Endodermal cell (in vitro differentiated cells): Measurements from ENCODE around the gene BNC2. TPM values are rescaled to one million over a fixed set of nuclear protein-coding genes. Genes with fewer than 3 reads are reported as not detected.

Source experiments
- DNase-seq: peaks from one replicate; pipeline ENCODE4 v3.0.0-alpha.2; 2017
- H3K27ac ChIP-seq: 2 replicates; pipeline ENCODE4 v1.5.1; 2013; ENCODE audit warnings: mild to moderate bottlenecking, low read depth, low read length, moderate library complexity
- H3K27me3 ChIP-seq: 2 replicates; pipeline ENCODE4 v1.6.1; 2013; ENCODE audit warnings: mild to moderate bottlenecking, low read length, moderate library complexity; ENCODE audit not compliant: insufficient read depth, control insufficient read depth, poor library complexity, severe bottlenecking
- H3K36me3 ChIP-seq: 2 replicates; pipeline ENCODE4 v1.7.0; 2013; ENCODE audit warnings: mild to moderate bottlenecking, low read length, moderate library complexity; ENCODE audit not compliant: control insufficient read depth, insufficient read depth
- H3K4me1 ChIP-seq: one replicate; pipeline ENCODE4 v1.7.0; 2013; ENCODE audit warnings: low read length; ENCODE audit not compliant: control insufficient read depth, insufficient read depth
- H3K4me3 ChIP-seq: 2 replicates; pipeline ENCODE4 v1.5.1; 2013; ENCODE audit warnings: mild to moderate bottlenecking, low read length, moderate library complexity
- H3K9ac ChIP-seq: 2 replicates; pipeline ENCODE4 v1.6.1; 2013; ENCODE audit warnings: mild to moderate bottlenecking, low read length, moderate library complexity; ENCODE audit not compliant: poor library complexity, severe bottlenecking; ENCODE audit errors: extremely low read depth
- H3K9me3 ChIP-seq: 2 replicates; pipeline ENCODE4 v1.6.1; 2013; ENCODE audit warnings: mild to moderate bottlenecking, low read length, moderate library complexity; ENCODE audit not compliant: control insufficient read depth
- H3K27ac Mint-ChIP-seq: 2 replicates; pipeline ENCODE4 v1.8.0; 2020; ENCODE audit warnings: mixed read lengths
- H3K27me3 Mint-ChIP-seq: 2 replicates; pipeline ENCODE4 v1.8.0; 2021; ENCODE audit warnings: mild to moderate bottlenecking, mixed read lengths; ENCODE audit not compliant: insufficient read depth
- H3K36me3 Mint-ChIP-seq: 2 replicates; pipeline ENCODE4 v1.8.0; 2020; ENCODE audit warnings: low read depth, mixed read lengths
- H3K4me1 Mint-ChIP-seq: 2 replicates; pipeline ENCODE4 v1.8.0; 2020; ENCODE audit warnings: mixed read lengths
- H3K4me3 Mint-ChIP-seq: 2 replicates; pipeline ENCODE4 v1.8.0; 2020; ENCODE audit warnings: mild to moderate bottlenecking, moderate library complexity, mixed read lengths
- H3K9me3 Mint-ChIP-seq: 2 replicates; pipeline ENCODE4 v1.8.0; 2020; ENCODE audit warnings: mild to moderate bottlenecking, mixed read lengths
- WGBS, 2 experiments: methylation state at CpG; one replicate each; pipeline versions ENCODE4 v1.1.5 to v1.1.7; 2013; ENCODE audit warnings: missing lambda C conversion rate in 2 of 2, mixed read lengths in 1 of 2; ENCODE audit not compliant: insufficient coverage in 1 of 2, insufficient read length in 1 of 2; 5-methylcytosine and 5-hydroxymethylcytosine counted together
- total RNA-seq, 2 donors: library from RNA; stranded (reverse); fragmentation: NEBNext Ultra II Directional in 1 of 2; extraction: Animal tissue kit (Norgen Biotek cat#: 25700) in 1 of 2; gene quantifications; 2 replicates in 1 of 2; 3 replicates in 1 of 2; pipeline ENCODE4 v1.2.1, GENCODE V29; 2021
- TF ChIP-seq, protein P1 (sequence below): fragments of 200-600 bp; sonication (generic); conservative IDR thresholded peaks from 2 replicates; pipeline ENCODE4 v1.5.0; 2021; ENCODE audit warnings: antibody characterized with exemption, mild to moderate bottlenecking

The BNC2 gene
- total RNA-seq, 2 donors from 2014 or later, result 3.0 to 10.5 TPM

- peaks cover 4% of the 10 kb centered on the region for H3K36me3 Mint-ChIP-seq
- 88% methylated on average over 2 of the region's 2 CpGs; no CpG with 5 or more reads in 1 of the 2 experiments for WGBS, 2 experiments
These were observed 479.1 kb downstream of the BNC2 start for GRCh38 chr9:16391369-16391768.

DNA sequence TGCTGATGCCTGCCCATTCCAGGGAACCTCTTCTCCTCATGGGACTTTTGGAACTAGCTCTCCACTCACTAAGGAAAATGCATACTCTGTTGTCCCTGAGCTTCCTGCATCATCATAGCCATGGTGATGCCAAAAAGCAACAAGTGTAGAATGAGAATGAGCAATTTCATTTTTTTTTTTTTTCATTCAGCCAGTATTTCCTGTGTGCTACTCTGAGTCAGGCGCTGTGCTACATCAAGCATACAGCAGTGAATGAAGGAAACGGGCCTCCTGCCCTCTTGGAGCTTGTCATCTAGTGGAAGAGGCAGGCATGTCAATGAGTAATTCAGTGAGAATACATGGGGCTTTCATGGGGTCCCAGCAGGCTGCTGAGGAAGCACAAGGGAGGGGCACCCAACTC lies 483.1 kb downstream of the BNC2 start:
- Histone ChIP-seq H3K4me3 (no peak overlapping the region), H3K9me3 (peaks cover 6% of the 10 kb centered on the region), H3K36me3 (no peaks in the 10 kb centered on the region), H3K27ac (no peak overlapping the region), H3K27me3 (no peaks in the 10 kb centered on the region), H3K9ac (no peak overlapping the region), H3K4me1 (no peaks in the 10 kb centered on the region)
- 89 to 100% methylated on average over 2 of the region's 2 CpGs for WGBS, 2 experiments
- H3K36me3 Mint-ChIP-seq, result no peaks in the 10 kb centered on the region
- H3K27ac Mint-ChIP-seq, result no peak overlapping the region
- H3K4me1 Mint-ChIP-seq, result peaks cover 2% of the 10 kb centered on the region
- no peaks in the 10 kb centered on the region for H3K9me3 Mint-ChIP-seq
- no peak for DNase-seq
- H3K4me3 Mint-ChIP-seq, result no peak overlapping the region
- H3K27me3 Mint-ChIP-seq, result no peaks in the 10 kb centered on the region
- TF ChIP-seq, protein P1, sequence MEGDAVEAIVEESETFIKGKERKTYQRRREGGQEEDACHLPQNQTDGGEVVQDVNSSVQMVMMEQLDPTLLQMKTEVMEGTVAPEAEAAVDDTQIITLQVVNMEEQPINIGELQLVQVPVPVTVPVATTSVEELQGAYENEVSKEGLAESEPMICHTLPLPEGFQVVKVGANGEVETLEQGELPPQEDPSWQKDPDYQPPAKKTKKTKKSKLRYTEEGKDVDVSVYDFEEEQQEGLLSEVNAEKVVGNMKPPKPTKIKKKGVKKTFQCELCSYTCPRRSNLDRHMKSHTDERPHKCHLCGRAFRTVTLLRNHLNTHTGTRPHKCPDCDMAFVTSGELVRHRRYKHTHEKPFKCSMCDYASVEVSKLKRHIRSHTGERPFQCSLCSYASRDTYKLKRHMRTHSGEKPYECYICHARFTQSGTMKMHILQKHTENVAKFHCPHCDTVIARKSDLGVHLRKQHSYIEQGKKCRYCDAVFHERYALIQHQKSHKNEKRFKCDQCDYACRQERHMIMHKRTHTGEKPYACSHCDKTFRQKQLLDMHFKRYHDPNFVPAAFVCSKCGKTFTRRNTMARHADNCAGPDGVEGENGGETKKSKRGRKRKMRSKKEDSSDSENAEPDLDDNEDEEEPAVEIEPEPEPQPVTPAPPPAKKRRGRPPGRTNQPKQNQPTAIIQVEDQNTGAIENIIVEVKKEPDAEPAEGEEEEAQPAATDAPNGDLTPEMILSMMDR, result no peak

More at GRCh38 chr9:16391369-16391768, 479.1 kb downstream of the BNC2 start:
- H3K27me3 Mint-ChIP-seq, result no peaks in the 10 kb centered on the region
- TF ChIP-seq, protein P1, result no peak
- no peak overlapping the region for H3K4me3 Mint-ChIP-seq
- H3K4me3 ChIP-seq, result no peak overlapping the region
- no peak overlapping the region for H3K27ac ChIP-seq
- peaks cover 16% of the 10 kb centered on the region for H3K9me3 Mint-ChIP-seq
- H3K36me3 ChIP-seq, result no peaks in the 10 kb centered on the region
- H3K27ac Mint-ChIP-seq, result no peak overlapping the region
- H3K9ac ChIP-seq, result no peak overlapping the region
- no peak for DNase-seq
- H3K27me3 ChIP-seq, result no peaks in the 10 kb centered on the region
- peaks cover 2% of the 10 kb centered on the region for H3K4me1 Mint-ChIP-seq
- H3K4me1 ChIP-seq, result no peaks in the 10 kb centered on the region
- peaks cover 11% of the 10 kb centered on the region for H3K9me3 ChIP-seq

DNA sequence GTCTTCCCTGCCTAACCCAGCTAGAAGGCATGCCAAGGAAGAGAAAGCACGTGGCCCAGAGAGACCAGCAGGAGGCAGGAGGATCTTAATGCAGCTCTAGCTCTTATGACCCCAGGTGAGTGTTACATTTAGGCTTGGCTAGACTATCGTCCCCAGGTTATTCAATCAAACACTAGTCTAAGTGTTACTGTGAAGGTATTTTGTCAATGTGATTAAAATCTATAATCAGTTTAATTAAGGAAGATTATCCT lies 483.7 kb downstream of the BNC2 start:
- TF ChIP-seq, protein P1, result peak; percentile 53
- no peak overlapping the region for H3K9ac ChIP-seq
- Mint-ChIP-seq H3K9me3 (no peaks in the 10 kb centered on the region), H3K4me1 (peaks cover 2% of the 10 kb centered on the region), H3K36me3 (no peaks in the 10 kb centered on the region), H3K27me3 (no peaks in the 10 kb centered on the region), H3K4me3 (no peak overlapping the region), H3K27ac (peak overlapping the region; percentile 31)
- H3K27me3 ChIP-seq, result no peaks in the 10 kb centered on the region
- no peaks in the 10 kb centered on the region for H3K36me3 ChIP-seq
- 66 to 67% methylated on average over 1 to 2 of the region's 2 CpGs for WGBS, 2 experiments
- H3K9me3 ChIP-seq, result peaks cover 6% of the 10 kb centered on the region
- DNase-seq, result no peak
- no peak overlapping the region for H3K27ac ChIP-seq
- H3K4me3 ChIP-seq, result no peak overlapping the region
- no peaks in the 10 kb centered on the region for H3K4me1 ChIP-seq
